ENCODE results near the gene ABCC2. TPM values are rescaled to one million over a fixed set of nuclear protein-coding genes. Genes with fewer than 3 reads are reported as not detected.

Gene ABCC2
- total RNA-seq, 4 donors from 2014 or later, result 0.32 to 2.9 (median 0.42) TPM

GRCh38 chr10:99841746-99842145 is 59.3 kb downstream of the ABCC2 start:
- TF ChIP-seq POLR2AphosphoS5 (IDR thresholded peaks at IDR 0.05), result no peak
- TF ChIP-seq EP300 (IDR thresholded peaks at IDR 0.05), result no peak
- TF ChIP-seq CTCF (IDR thresholded peaks at IDR 0.05), result no peak
- no peak for TF ChIP-seq POLR2A (IDR thresholded peaks at IDR 0.05; ENCODE audit: low read depth)
- Histone ChIP-seq H3K9me3 (no peaks in the 10 kb centered on the region), H3K4me3 (no peak overlapping the region), H3K36me3 (no peaks in the 10 kb centered on the region), H3K27ac (replicated peaks in 1 of 4) (no peak overlapping the region), H3K27me3 (no peaks in the 10 kb centered on the region), H3K4me1 (peaks cover 0 to 11% (median 10%) of the 10 kb centered on the region in 4 donors)
- DNase-seq (ENCODE audit: extremely low spot score), result no peak
- 84% methylated on average over 7 of the region's 7 CpGs for WGBS
- intact Hi-C loops (cut with DNase I), result loop anchor here (10.0 kb wide), 1 partner anchor 173 kb away; no protein-coding TSS in a partner anchor

DNA sequence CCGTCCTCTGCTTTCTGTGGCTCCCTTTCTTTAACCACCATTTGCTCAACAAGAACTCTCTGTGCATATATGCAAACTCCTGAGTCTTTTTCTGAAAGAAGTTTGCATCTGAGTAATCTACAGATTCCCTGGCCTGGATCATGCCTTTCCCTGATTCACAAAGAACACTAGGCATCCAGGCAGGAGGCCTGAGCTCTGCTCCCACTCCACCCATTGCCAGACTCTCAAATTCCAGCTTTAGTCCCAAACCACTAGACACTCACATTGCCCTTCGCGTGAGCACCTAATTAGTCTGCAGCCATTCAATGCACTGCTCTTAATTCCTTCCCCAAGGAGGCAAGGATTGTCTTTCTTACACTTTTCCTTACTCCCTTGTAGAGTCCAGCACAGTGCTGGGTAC is 60.9 kb downstream of the ABCC2 start:
- 83% methylated on average over 3 of the region's 3 CpGs for WGBS
- intact Hi-C loops (cut with DNase I), result loop anchor here (10.0 kb wide), 1 partner anchor 171 kb away; no protein-coding TSS in a partner anchor
- no peaks in the 10 kb centered on the region for H3K27me3 ChIP-seq
- H3K4me1 ChIP-seq, result peaks cover 0 to 11% (median 10%) of the 10 kb centered on the region in 4 donors
- peak; percentile 37 for DNase-seq (ENCODE audit: extremely low spot score)
- no peak for TF ChIP-seq EP300 (IDR thresholded peaks at IDR 0.05)
- TF ChIP-seq POLR2AphosphoS5 (IDR thresholded peaks at IDR 0.05), result no peak
- TF ChIP-seq CTCF (IDR thresholded peaks at IDR 0.05), result no peak
- no peak for TF ChIP-seq POLR2A (IDR thresholded peaks at IDR 0.05; ENCODE audit: low read depth)
- no peak overlapping the region for H3K4me3 ChIP-seq
- H3K36me3 ChIP-seq, result no peaks in the 10 kb centered on the region
- no peak overlapping the region for H3K27ac ChIP-seq (replicated peaks in 1 of 4)
- no peaks in the 10 kb centered on the region for H3K9me3 ChIP-seq

GRCh38 chr10:99844433-99844955 is 62.1 kb downstream of the ABCC2 start:
- intact Hi-C loops (cut with DNase I), result loop anchor here (10.0 kb wide), 1 partner anchor 170 kb away; no protein-coding TSS in a partner anchor
- H3K27me3 ChIP-seq, result no peaks in the 10 kb centered on the region
- H3K4me3 ChIP-seq, result no peak overlapping the region
- no peak for TF ChIP-seq EP300 (IDR thresholded peaks at IDR 0.05)
- H3K36me3 ChIP-seq, result no peaks in the 10 kb centered on the region
- WGBS, result 90% methylated on average over 6 of the region's 6 CpGs
- H3K4me1 ChIP-seq, result peaks cover 0 to 15% (median 12%) of the 10 kb centered on the region in 4 donors
- H3K9me3 ChIP-seq, result no peaks in the 10 kb centered on the region
- no peak for DNase-seq (ENCODE audit: extremely low spot score)
- no peak overlapping the region for H3K27ac ChIP-seq (replicated peaks in 1 of 4)

DNA sequence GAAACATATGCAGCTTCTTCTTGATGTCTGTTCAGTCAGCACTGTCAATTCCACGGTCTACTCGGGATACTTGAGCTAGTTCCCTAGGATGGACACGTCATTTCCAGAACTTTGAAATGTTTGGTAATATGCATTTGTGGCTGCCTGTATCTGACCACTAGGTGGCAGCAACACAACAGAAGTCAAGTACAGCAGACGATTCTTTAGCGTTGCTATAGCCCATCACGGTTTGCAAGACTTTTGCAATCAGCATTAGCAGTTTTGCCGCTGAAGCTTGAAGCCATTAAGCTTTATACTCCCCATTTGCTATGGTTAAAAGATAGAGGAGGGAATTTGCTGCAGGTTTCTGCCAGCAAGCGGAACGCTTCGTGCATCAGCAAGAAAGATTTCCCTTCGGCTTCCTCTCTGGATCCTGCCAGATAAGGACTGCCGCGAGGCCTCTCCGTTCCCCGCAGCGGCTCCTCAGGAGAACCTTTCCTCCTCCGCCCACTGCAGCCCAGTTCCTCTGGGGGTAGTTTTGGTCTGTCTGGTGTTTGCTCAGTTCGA is 63.5 kb downstream of the ABCC2 start:
- Histone ChIP-seq H3K36me3 (no peaks in the 10 kb centered on the region), H3K27me3 (no peaks in the 10 kb centered on the region), H3K27ac (replicated peaks in 1 of 4) (peak overlapping the region in 3 of 4 donors; percentile 22 to 62 (median 39)), H3K9me3 (no peaks in the 10 kb centered on the region), H3K4me1 (peaks cover 7 to 26% (median 18%) of the 10 kb centered on the region in 4 donors), H3K4me3 (peak overlapping the region; percentile 38 to 48 (median 44))
- intact Hi-C loops (cut with DNase I), result loop anchor here (1.0 to 10.0 kb wide), 2 partner anchors 169 to 200 kb away; no protein-coding TSS in a partner anchor
- WGBS, result 5% methylated on average over 18 of the region's 18 CpGs
- DNase-seq (ENCODE audit: extremely low spot score), result peak; percentile 95
- TF ChIP-seq EP300 (IDR thresholded peaks at IDR 0.05), result no peak
- TF ChIP-seq POLR2AphosphoS5 (IDR thresholded peaks at IDR 0.05), result peak in 1 of 2 donors; percentile 57
- no peak for TF ChIP-seq POLR2A (IDR thresholded peaks at IDR 0.05; ENCODE audit: low read depth)
- TF ChIP-seq CTCF (IDR thresholded peaks at IDR 0.05), result peak; percentile 92 to 95 (median 93)

DNA sequence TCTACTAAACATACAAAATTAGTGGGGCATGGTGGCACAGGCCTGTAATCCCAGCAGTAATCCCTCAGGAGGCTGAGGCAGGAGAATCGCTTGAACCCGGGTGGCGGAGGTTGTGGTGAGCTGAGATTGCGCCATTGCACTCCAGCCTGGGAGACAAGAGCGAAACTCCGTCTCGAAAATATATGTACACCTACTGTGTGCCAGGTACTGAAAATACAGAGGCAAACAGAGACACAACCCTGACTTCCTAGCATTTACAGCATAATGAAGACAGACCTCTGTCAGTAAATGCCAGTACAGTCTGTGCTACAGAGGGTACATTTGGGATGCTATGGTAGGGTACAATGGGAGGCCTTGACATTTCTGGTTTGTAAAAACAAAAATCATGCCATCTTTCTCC is 66.6 kb downstream of the ABCC2 start:
- TF ChIP-seq CTCF (IDR thresholded peaks at IDR 0.05), result no peak
- intact Hi-C loops (cut with DNase I), result loop anchor here (10.0 kb wide), 1 partner anchor 166 kb away; no protein-coding TSS in a partner anchor
- DNase-seq (ENCODE audit: extremely low spot score), result no peak

More for the DNA sequence above, 66.6 kb downstream of the ABCC2 start:
- Histone ChIP-seq H3K36me3 (no peaks in the 10 kb centered on the region), H3K27ac (replicated peaks in 1 of 4) (no peak overlapping the region), H3K27me3 (no peaks in the 10 kb centered on the region), H3K4me3 (no peak overlapping the region), H3K9me3 (no peaks in the 10 kb centered on the region), H3K4me1 (peaks cover 7 to 27% (median 18%) of the 10 kb centered on the region in 4 donors)
- WGBS, result 97% methylated on average over 7 of the region's 7 CpGs
